GM19099 (cell line): ENCODE results near the gene NPLOC4.

Experiments used
- POLR2A ChIP-seq: IDR thresholded peaks from 3 replicates; pipeline ENCODE4 v1.6.1; 2011; ENCODE audit warnings: low read depth; ENCODE audit not compliant: insufficient read length; ENCODE audit errors: extremely low read depth

Gene NPLOC4

GRCh38 chr17:81636505-81637288, at the start of gene NPLOC4, which contains the start of gene TSPAN10:
Gene NPLOC4, minus strand, starts transcription at chr17:81637112. Its CDS starts 182 bp downstream, at chr17:81636930.
Gene TSPAN10, plus strand, starts transcription at chr17:81637196. Its CDS starts 5,217 bp downstream, at chr17:81642413.
- peak; percentile 92 for TF ChIP-seq POLR2A

- TF ChIP-seq POLR2A, result no peak
Observed at GRCh38 chr17:81686614-81687013, 49.7 kb upstream of the NPLOC4 start.

- TF ChIP-seq POLR2A, result no peak
Observed at GRCh38 chr17:81685108-81685507, 48.2 kb upstream of the NPLOC4 start.

DNA sequence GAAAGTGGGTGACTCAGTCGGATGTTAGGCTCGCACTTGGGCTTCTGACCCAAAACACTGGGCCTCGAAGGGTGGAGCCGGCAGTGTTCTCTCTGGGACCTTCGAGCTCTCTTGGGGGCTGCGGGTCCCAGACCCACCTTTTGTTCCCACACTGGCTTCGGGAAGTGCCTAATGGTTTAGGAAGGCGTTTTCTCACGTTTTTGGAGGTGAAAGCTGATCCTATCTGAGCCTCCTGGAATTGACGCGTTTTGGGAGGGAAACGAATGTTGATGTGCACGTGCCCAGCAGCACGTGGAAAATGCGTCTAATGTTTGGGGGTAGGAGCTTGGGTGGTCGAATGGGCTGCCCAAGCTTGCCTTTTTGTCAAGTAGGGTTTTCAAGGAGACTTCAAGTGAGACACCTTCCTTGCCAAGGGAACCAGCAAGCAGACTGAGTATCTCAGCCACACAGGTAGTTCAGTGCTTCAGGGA, 47.6 kb upstream of the NPLOC4 start:
- TF ChIP-seq POLR2A, result no peak

DNA sequence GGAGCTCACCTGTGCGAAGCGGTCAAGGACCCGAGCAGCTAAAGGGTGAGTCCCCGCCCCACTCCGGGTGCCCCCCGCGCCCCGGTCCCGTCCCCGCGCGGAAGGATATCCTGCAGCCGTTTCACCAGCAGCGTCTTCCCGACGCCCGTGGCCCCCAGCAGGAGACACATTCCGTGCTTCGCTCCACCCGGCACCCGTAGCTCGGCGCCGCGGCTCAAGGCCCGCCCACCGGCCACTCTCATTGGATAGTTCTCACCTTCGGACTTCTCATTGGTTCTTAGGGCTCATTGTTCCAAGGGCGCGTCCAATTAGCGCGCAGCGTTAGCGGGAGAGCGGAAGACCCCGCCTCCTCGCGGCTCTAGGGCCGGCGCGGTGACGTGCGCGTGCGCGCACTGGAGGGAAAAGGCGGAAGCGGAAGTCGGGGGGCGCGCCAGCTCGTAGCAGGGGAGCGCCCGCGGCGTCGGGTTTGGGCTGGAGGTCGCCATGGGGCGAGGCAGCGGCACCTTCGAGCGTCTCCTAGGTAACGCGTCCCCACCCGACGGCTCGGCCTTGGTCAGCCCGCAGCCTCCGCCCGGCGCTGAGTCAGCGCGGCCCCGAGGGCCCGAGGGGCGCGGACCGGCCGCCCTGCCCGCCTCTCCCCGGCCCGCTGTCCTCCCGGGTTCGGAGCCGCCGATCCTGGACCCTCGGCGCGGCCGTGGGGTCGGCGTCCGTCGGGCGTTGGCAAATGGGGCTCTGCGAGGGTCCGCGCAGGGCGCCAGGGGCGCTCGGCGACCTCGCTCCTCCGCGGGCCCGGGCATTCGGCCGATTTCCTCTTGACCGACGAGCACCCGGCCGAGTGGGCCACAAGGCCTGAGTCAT, 46.9 kb upstream of the NPLOC4 start, which contains the start of the genes ARL16 and HGS:
Gene ARL16, minus strand, starts transcription at position 214 of the 858 bp plus-strand sequence. Its CDS starts 44 bp downstream, at position 170.
Gene HGS, plus strand, starts transcription at position 428 of the 858 bp plus-strand sequence. Its CDS starts 56 bp downstream, at position 484.
- TF ChIP-seq POLR2A, result peak; percentile 79

GRCh38 chr17:81683208-81683583, 46.3 kb upstream of the NPLOC4 start:
- TF ChIP-seq POLR2A, result no peak

- TF ChIP-seq POLR2A, result no peak
Observed at GRCh38 chr17:81682565-81683207, 45.8 kb upstream of the NPLOC4 start.

GRCh38 chr17:81681672-81682071, 44.8 kb upstream of the NPLOC4 start:
- no peak for TF ChIP-seq POLR2A

- no peak for TF ChIP-seq POLR2A
Observed at GRCh38 chr17:81680150-81680549, 43.2 kb upstream of the NPLOC4 start.

DNA sequence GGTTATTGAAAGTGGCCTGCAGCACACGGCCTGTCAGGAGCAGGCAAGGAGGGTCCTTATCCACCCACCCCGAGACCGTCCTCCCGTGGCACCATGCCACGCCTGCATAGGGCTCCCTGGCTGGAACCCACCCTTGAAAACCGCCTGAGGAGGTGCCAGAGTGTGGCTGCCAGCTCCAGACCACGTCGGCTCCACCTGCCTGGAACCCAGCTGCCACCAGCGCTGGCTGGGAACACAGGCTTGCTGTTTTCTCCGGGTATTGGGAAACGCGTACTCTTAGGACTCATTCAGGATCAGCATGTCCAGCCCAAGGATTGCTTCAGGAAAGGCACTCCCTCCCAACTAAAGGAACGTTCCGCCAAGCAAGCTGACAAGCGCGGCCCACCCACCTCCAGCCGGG, 40.0 kb upstream of the NPLOC4 start:
- no peak for TF ChIP-seq POLR2A

DNA sequence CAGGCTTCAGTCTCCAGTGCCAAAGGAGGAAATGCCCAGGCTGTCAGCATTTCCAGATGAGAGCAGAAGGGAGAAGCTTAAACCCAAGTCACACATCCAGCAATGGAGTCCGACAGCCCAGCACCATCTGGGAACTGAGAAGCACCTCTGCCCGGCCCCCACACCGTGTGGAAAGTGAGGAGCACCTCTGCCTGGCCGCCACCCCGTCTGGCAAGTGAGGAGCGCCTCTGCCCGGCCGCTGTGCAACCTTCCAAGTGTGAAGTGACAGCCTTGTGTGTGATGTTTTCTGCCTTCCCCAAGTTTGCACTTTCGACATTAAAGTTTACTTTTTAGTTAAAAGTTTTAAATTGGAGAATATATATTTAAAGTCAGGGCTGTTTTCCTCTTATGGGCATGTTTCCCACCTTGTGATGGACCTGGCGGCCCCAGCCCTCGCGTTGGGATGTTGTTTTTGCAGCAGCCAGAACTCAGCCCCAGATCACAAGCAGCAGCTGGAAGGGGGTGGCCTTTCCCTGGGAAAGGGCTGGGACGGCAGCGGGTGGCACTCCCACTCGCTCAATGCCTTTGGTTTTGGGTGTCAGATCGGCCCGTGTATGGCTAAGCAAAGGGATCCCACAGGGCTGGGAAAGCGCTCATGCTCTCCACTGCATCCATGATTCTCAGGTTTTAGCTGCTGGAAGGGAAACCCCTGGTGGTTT, 36.8 kb upstream of the NPLOC4 start:
- no peak for TF ChIP-seq POLR2A

GRCh38 chr17:81672954-81673353, 36.0 kb upstream of the NPLOC4 start:
- TF ChIP-seq POLR2A, result no peak

DNA sequence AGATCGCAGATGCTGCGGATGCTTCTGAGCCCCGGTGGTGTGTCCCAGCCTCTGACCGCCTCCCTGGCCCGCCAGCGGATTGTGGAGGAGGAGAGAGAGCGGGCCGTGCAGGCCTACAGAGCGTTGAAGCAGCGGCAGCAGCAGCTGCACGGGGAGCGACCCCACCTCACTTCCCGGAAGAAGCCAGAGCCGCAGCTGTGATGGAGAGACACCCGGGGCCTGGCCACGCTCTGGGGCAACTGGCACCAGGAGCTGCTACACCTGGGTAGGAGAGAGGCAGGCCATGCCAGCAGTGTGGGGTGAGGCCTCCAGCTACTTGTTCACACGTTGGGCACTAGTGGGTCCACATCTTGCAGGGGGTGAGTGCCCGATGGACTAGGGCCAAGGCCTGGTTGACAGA, 35.6 kb upstream of the NPLOC4 start:
- no peak for TF ChIP-seq POLR2A

GRCh38 chr17:81667754-81668153, 30.8 kb upstream of the NPLOC4 start:
- no peak for TF ChIP-seq POLR2A
